Putamen (tissue), 1 donor: ENCODE measurements around the gene RNF223.
"Not testable (repeated sequence)": the region's sequence is repeated elsewhere in the genome, so short reads cannot be mapped to it uniquely, and the experiment has no call there.

Experiments used
- DNase-seq: peaks from one replicate; pipeline ENCODE4 v3.0.0-alpha.2; 2016; ENCODE audit warnings: low spot score

The RNF223 gene

DNA sequence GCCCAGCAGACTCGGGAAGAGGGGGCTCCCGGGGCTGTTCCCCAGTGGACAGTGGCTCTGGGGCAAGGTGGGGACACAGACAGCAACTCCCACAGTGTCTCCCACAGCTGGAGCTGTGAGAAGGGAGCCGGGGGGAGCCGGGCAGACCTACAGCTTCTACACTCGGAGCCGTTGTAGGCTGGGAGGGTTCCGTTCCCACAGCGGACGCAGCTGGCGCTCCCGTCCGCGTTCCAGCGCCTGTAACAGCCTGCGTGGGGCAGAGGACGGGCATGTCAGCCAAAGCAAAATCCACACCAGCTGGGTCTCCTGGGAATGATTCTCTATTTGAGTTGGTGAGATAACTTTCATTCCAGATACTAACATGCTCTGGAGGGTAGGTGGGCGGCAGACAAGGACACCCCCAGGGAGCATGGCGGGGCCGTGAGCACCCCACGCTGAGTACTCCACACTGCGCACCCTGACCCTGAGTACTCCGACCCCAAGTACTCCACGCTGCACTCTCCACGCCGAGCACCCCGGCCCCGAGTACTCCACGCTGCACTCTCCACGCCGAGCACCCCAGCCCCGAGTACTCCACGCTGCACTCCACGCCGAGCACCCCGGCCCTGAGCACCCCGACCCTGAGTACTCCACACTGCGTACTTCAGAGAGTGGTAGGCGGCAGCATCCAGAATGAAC lies 13.4 kb upstream of the RNF223 start:
- no peak for DNase-seq

DNA sequence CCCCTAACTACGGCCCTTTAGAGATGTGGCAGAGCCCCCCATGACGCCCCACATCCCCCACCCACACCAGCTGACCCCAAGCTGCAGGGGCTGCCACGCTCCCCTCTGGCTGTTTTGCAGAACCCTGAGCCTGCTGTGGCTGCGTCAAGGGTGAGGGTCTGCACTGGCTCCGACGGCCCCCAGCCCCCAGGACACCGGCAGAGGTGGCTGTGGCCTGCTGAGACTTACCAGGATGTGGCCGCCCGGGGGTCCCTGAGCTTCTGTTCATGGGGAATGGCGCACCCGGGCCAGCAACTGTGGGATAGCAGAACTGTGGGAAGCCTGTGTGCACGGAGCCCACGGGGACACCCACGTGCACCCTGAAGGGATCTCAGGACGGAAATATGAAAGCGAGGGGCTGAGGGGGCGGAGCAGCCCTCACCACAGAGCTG lies 12.8 kb upstream of the RNF223 start:
- DNase-seq, result no peak

DNA sequence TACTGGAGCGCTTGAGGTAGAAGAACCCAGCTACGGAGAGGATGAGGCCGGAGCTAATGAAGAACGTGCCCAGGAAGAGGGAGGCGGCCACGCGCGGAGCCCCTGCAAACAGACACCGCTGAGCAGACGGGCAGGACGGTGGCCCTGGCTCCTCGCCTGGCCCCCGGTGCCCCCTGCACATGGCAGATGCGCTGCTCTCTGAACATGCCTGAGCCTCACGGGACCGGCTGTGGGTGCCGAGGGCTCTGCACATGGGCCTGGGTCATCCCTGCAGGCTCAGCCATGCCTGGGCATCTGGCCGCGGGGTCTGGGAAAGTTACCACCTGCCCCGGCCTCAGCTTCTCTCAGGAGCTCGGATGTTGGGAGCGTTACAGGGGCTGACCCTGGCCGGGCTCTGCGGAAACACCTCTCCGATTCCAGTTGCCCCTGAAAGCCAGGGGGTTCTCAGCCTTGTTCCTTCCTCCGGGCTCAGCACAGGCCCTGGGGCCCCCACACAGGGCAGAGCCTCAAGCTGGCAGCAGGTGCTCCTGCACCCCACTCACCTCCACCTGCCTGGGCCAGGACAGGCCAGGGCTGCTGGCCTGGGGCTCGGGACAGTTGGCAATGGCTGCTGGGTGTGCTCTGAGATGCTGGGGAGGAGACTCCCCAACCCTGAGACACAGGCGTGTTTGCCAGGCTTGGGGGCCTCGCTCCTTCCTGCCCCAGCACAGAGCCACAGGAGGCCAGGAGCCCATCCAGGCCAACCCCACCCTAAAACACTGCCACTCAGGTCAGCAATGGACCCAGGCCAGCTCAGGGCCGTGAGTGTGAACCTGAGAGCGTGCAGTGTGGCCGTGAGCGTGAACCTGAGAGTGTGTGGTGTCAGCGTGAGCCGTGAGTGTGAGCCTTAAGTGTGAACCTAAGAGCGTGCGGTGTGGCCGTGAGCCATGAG lies 12.1 kb upstream of the RNF223 start:
- DNase-seq, result no peak

DNA sequence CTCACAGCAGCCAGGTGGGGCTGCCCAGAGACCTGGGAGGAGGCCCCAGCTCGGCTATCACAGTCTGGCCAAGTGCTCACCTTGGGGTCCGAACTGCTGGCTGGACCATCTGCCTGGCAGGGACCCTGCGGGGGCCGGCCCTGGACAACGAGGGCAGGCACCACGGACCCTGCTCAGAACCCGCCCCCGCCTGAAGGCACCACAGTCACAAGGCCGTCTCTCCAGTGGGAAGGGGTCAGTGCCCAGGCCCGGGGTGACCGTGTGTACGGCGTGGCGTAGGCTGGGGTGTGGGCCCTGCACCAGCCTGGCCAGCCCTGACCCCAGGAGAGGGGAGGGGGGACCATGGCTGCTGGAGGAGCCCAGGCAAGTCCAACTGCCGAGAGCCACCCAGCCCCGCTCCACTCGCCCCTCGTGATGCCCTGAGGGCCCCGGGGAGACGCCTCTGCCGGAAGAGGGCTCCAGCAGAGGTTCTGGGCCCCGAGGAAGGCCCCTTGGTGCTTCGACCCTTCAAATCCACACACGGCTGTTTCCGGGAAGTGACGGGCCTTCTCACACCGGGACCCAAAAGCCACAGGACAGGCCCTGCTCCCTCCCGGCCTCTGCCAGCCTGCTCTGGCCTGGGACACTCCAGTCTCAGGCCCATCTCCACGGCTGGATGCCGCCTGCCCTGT lies 11.2 kb upstream of the RNF223 start:
- DNase-seq, result no peak

DNA sequence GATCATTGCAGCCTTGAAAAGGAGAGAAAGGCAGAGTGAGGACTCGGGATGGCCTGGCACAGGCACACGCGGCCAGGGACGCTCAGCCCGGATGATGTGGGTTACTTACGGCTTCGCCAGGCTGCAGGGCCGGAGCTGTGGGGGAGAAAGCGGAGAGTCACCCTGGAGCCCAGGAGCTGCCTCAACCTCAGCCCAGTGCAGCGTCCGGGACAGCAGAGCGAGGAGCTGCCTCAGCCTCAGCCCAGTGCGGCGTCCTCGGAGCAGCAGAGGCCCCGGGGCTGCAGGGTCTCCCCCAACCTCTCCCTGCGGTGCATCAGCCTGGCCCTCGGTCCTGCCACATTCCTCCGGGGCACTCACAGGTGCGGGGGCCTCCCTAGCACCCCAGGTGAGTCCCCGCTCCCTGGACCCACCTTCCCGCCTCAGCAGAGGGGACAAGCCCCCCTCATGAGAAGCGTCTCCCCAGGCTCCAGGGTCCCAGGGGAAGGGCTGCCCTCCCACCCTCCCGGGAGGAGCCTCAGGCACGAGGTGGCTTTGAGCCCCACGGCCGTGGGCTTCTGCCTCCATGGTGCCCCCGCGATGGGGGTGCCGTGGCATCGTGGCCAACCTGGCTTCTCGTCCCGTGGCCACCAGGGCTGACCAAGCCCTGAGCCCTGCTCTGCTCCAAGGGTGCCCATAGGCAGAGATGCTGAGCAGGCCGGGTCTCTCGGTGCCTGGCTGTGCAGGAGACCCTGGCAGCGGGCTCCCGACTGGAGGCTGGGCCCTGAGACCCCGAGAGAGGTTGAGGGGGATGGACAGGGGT lies 10.5 kb upstream of the RNF223 start:
- no peak for DNase-seq

GRCh38 chr1:1083416-1084371 lies 9.6 kb upstream of the RNF223 start:
- DNase-seq, result no peak

DNA sequence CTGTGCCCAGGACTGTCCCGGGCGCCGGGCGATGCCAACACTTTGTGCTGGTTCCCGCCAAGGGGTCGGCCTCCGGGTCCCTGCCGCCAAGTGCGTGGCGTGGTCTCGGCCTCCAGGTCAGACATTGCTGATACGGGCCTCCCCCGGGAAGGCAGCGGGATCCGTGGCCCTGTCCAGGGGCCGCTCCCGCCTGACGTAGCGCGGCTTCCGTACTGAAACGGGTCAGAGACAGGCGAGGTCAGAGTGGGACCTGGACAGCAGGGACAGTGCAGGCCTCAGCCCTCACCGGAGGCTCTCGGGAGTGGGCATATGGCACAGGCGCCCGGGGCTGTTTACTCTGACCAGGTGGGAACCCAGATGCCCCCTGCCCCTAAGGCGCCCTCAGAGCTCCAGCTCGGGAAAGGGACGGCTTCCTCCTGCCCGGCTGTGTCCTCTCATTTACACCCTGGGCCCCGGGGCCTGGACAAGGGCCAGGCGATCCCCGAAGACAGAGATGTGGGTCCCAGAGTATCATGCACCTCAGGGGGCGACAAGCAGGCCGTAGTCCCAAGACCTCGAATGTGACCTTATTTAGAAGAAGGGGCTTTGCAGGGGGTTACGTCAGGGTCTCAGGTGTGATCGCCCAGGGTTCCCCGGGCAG lies 8.8 kb upstream of the RNF223 start:
- no peak for DNase-seq

DNA sequence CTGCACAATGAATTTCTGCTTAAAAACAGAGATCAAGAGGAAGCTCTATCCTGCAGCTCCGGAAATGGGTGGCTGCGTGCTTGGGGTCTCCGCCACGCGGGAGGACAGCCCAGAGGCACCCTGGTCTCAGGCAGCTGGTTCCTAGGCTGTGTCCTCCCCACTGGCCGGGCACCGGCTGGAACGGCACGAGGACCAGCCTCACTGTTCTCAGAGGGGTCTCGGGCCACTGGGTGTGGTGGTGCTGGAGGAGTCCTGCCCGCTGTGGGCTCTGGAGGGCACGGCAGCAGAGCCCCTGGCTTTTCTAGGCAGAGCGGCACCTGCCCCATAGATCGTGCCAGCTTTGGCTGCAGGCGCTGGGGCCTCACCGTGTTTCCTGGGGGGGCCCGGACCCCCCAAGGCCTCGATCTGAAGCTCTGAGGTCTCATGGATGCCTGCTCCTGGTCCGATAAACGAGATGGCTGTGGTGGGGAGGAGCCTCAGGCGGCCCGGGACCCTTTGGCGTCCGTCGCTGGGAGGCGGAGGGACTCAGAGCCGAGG lies 8.2 kb upstream of the RNF223 start:
- no peak for DNase-seq

DNA sequence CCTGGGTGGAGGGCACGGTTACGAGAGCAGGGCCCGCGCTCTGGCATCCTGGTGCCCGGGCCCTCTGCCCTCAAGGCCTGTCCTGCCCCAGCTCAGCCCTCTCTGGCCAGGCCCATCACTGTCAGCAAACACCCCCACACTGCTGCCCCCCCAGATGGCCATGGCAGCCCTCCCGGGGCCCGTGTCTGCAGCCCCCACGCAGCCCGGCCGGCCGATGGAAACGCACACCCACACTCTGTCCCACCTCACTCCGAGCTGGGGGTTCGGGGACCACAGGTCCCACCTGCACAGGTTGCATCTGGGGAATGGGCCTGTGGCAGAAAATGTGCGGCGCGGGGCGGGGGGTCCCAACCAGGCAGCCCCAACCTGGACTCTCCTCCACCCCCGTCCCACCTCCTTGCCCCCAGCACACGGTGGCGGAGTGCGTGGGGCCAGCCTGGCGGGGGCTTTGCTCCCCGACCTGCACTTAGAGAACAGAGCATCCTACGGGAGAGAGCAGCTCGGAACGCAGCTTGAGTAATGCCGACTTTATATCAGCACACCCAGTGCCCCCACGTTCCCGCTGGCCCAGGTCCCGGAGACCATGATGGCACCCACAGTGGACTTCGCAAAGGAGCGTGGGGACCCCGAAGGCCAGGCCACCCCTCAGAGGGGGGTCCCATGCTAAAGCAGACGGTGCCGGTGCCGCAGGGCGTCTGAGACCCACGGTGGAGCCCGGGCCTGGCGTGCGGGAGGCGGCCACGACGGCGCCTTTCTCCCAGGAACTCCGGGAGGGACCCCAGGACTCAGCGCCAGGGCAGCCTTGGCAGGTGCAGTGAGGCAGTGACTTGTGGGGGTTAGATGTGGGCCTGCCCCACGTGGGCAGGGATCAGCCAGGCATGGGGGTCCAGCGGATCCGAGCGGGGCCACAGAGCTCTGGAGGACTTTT lies 7.5 kb upstream of the RNF223 start:
- DNase-seq, result no peak

DNA sequence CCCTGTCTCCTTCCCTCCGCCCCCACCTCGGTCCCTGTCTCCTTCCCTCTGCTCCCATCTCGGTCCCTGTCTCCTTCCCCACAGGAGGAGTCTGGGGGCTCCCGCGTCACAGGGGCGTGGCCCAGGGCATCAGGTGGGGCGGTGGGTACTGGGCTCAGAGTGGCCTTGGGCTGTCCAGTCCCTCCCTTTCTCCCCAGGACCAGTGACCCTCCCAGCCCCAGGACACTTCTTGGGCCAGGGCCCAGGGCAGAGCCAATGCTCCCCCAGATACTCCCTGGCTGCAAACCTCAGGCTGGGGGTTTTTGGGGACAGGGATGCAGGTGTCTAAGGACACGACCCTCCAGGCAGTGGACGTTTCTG lies 6.8 kb upstream of the RNF223 start:
- DNase-seq, result no peak

GRCh38 chr1:1080122-1080757 lies 6.1 kb upstream of the RNF223 start:
- no peak for DNase-seq

DNA sequence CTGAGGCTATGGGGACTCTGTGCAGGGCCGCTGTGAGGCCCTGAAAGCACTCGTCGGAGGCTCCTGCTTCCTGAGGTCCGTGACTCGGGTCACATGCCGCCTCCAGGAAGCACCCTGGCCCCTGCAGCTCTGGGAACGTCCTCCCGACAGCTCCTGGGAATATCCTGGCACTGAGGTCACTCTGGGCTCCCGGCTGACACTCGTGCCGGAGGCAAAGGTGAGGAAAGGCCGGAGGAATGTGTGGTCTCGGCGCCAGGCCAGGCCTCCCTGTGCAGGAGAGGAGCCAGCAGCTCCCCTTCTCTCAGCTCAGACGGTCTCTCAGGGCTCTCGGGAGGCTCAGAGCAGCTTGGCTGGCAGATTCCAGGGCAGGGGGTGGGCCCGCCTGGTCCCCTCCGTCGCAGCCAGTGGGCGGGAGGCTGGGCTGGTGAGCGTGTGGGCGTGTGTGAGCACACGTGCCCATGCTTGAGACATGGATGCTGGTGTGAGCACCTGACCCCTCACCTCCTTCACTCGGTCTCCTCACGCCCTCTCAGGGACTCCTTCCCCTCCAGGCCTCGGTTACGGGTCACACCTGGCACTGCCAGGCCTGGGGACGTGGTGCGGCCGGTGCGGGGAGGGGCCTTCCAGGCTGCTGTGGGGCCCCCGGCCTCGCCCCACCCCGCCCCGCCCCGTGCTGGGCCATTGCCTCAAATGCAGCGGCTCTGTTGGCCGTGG lies 5.5 kb upstream of the RNF223 start:
- no peak for DNase-seq

DNA sequence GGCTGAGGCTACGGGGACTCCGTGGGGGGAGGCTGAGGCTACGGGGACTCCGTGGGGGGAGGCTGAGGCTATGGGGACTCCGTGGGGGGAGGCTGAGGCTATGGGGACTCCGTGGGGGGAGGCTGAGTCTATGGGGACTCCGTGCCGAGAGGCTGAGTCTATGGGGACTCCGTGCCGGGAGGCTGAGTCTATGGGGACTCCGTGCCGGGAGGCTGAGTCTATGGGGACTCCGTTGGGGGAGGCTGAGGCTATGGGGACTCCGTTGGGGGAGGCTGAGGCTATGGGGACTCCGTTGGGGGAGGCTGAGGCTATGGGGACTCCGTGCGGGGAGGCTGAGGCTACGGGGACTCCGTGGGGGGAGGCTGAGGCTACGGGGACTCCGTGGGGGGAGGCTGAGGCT lies 3.3 kb upstream of the RNF223 start:
- DNase-seq, result not testable (repeated sequence)

DNA sequence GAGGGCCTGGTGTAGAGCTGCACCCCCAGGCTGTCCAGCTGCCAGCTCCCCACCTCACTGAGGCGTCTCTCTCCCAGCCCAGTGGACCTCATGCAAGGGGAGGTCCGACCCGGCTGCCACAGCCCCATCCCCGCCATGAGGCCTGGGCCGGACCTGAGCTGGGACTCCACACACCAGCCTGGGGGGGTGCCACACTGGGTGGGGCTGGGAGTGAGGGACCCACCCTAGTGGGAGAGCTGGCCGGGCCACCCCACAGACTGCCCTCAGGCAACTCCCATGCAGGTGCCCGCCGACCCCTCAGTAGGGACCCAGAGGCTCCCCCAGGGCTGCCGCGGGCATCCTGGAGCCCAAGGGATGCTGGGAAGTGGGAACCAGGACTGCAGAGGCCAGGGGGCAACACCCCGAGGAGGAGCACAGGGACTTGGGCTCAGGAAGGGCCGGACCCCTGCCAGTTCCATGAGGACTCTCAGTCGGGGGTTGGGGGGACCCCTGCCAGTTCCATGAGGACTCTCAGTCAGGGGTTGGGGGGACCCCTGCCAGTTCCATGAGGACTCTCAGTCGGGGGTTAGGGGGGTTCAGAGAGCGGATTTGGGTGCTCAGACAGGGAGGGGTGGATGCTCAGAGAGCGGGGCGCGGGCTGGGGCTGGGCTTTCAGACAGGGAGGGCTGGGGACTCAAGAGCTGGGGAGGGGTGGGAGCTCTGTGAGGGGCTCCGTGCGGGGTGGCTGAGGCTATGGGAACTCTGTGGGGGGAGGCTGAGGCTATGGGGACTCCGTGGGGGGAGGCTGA lies 1.2 kb upstream of the RNF223 start:
- no peak for DNase-seq

- DNase-seq, result no peak
Observed at GRCh38 chr1:1074631-1075147, 583 bp upstream of the RNF223 start.

GRCh38 chr1:1072849-1073742 lies 1.0 kb downstream of the RNF223 start:
- DNase-seq, result no peak
